HepG2 (cell line): Measurements from ENCODE around the gene GLYATL3. TPM values are rescaled to one million over a fixed set of nuclear protein-coding genes. Genes with fewer than 3 reads are reported as not detected.
A peak's percentile ranks its signal among the peaks of the same experiment; 100 is the strongest.

Experiments
- ARNT ChIP-seq: fragments of 450-650 bp; IDR thresholded peaks from 2 replicates; pipeline ENCODE4 v1.6.1; 2017
- ASH2L ChIP-seq: fragments of 300-600, 200-600 bp; sonication (generic); IDR thresholded peaks from 2 replicates; pipeline ENCODE4 v1.7.0; 2017; ENCODE audit warnings: low read depth, mild to moderate bottlenecking, moderate library complexity, mixed read lengths, low read length; ENCODE audit not compliant: insufficient read length
- CBX2 ChIP-seq, 2 experiments: fragments of 200-600 bp in 1 of 2; sonication (generic); formaldehyde crosslinking in 1 of 2; IDR thresholded peaks; 2 replicates each; pipeline versions ENCODE4 v1.7.0 to v1.8.1; 2018 to 2022; ENCODE audit warnings: low read depth in 2 of 2, low read length in 1 of 2, mild to moderate bottlenecking in 1 of 2, missing genetic modification reagents in 1 of 2
- DNMT1 ChIP-seq: sonication (generic); formaldehyde crosslinking; IDR thresholded peaks from 2 replicates; pipeline ENCODE4 v1.5.1; 2020; ENCODE audit warnings: mild to moderate bottlenecking, missing genetic modification reagents
- FOXK2 ChIP-seq: fragments of 450-650 bp; IDR thresholded peaks from 2 replicates; pipeline ENCODE4 v1.6.1; 2016
- MAZ ChIP-seq, 2 experiments: sonication (generic) in 1 of 2; formaldehyde crosslinking in 1 of 2; IDR thresholded peaks; 2 replicates each; pipeline versions ENCODE4 v1.5.0 to v1.6.1; 2012 to 2020; ENCODE audit warnings: low read depth in 2 of 2, mild to moderate bottlenecking in 2 of 2, borderline replicate concordance in 1 of 2, improper control_type of control experiment in 1 of 2, low read length in 1 of 2, missing genetic modification reagents in 1 of 2, moderate library complexity in 1 of 2
- MED1 ChIP-seq: sonication (generic); formaldehyde crosslinking; IDR thresholded peaks from 2 replicates; pipeline ENCODE4 v1.4.0; 2020; ENCODE audit warnings: missing genetic modification reagents
- PRDM15 ChIP-seq: sonication (generic); formaldehyde crosslinking; IDR thresholded peaks from 2 replicates; pipeline ENCODE4 v1.4.0; 2020; ENCODE audit warnings: missing genetic modification reagents
- SAP130 ChIP-seq: IDR thresholded peaks from 2 replicates; pipeline ENCODE4 v1.6.1; 2016; ENCODE audit warnings: low read depth
- TBX2 ChIP-seq: sonication (generic); formaldehyde crosslinking; IDR thresholded peaks from 2 replicates; pipeline ENCODE4 v1.5.0; 2020; ENCODE audit warnings: missing genetic modification reagents, mild to moderate bottlenecking, borderline replicate concordance
- TOPORS ChIP-seq: sonication (generic); formaldehyde crosslinking; IDR thresholded peaks from 2 replicates; pipeline ENCODE4 v1.8.0; 2023; ENCODE audit warnings: mild to moderate bottlenecking, missing genetic modification reagents
- ZNF281 ChIP-seq: sonication (generic); formaldehyde crosslinking; IDR thresholded peaks from 2 replicates; pipeline ENCODE4 v1.4.0; 2020; ENCODE audit warnings: missing genetic modification reagents, borderline replicate concordance
- ZNF326 ChIP-seq: sonication (generic); formaldehyde crosslinking; IDR thresholded peaks from 2 replicates; pipeline ENCODE4 v1.4.0; 2020; ENCODE audit warnings: missing genetic modification reagents, borderline replicate concordance
- ZNF558 ChIP-seq: sonication (generic); formaldehyde crosslinking; IDR thresholded peaks from 2 replicates; pipeline ENCODE4 v1.9.0; 2022; ENCODE audit warnings: mild to moderate bottlenecking, missing genetic modification reagents, borderline replicate concordance
- ZNF839 ChIP-seq: sonication (generic); formaldehyde crosslinking; IDR thresholded peaks from 2 replicates; pipeline ENCODE4 v1.4.0; 2020; ENCODE audit warnings: missing genetic modification reagents, mild to moderate bottlenecking, borderline replicate concordance
- polyA plus RNA-seq, 8 experiments: library from polyadenylated mRNA; depleted of rRNA in 3 of 8; stranded (reverse) in 7 of 8; unstranded in 1 of 8; fragments of >200 nt; fragmentation: Illumina TruSeq in 4 of 8; extraction: Trizol in 4 of 8; gene quantifications; 2 replicates each; pipeline versions ENCODE4 v1.2.1 to v1.2.3, GENCODE V29; 2011 to 2016; ENCODE audit warnings: low read depth in 4 of 8, missing spikeins in 1 of 8, mixed read lengths in 1 of 8; ENCODE audit not compliant: insufficient read depth in 1 of 8
- total RNA-seq, 5 experiments: library from RNA; depleted of rRNA; stranded (reverse); fragments of >200 nt; fragmentation: Illumina TruSeq; extraction: Trizol; gene quantifications; 2 replicates each; pipeline ENCODE4 v1.2.3, GENCODE V29; 2016; ENCODE audit warnings: low read depth in 1 of 5
- TF ChIP-seq, protein P1 (sequence below): sonication (generic); formaldehyde crosslinking; IDR thresholded peaks from 2 replicates; pipeline ENCODE4 v1.4.0; 2020; ENCODE audit warnings: low read depth, mild to moderate bottlenecking, missing genetic modification reagents
- TF ChIP-seq, protein P2 (sequence below), 2 experiments: IDR thresholded peaks; 2 replicates each; pipeline ENCODE4 v1.6.1; 2011 to 2012; ENCODE audit warnings: low read length in 2 of 2, borderline replicate concordance in 1 of 2, low read depth in 1 of 2, mild to moderate bottlenecking in 1 of 2, moderate library complexity in 1 of 2

GLYATL3 gene
- total and polyA plus RNA-seq, 2 of the 13 experiments (the other 11 are each of a cell fraction or from before 2014, with no cell fraction given), result 0.05 TPM; not detected in 1

- TF ChIP-seq PRDM15 (peak; percentile 81), MED1 (CRISPR knock-in tag) (peak; percentile 70), FOXK2 (no peak), CBX2 (IDR thresholded peaks at IDR 0.05; ENCODE audit: low read depth, low read length) (no peak), CBX2 (CRISPR knock-in tag; IDR thresholded peaks at IDR 0.05; ENCODE audit: low read depth) (no peak), SAP130 (CRISPR knock-in tag) (peak; percentile 72), DNMT1 (CRISPR knock-in tag) (no peak), TBX2 (peak; percentile 84), ZNF839 (CRISPR knock-in tag) (no peak), ARNT (no peak), TOPORS (CRISPR knock-in tag) (no peak), MAZ (IDR thresholded peaks at IDR 0.05; ENCODE audit: borderline replicate concordance, low read depth, low read length) (no peak), MAZ (CRISPR knock-in tag; IDR thresholded peaks at IDR 0.05; ENCODE audit: low read depth) (no peak), ZNF326 (CRISPR knock-in tag) (no peak), ASH2L (peak; percentile 93), ZNF281 (CRISPR knock-in tag) (no peak), ZNF558 (CRISPR knock-in tag) (no peak)
- TF ChIP-seq, protein P1, sequence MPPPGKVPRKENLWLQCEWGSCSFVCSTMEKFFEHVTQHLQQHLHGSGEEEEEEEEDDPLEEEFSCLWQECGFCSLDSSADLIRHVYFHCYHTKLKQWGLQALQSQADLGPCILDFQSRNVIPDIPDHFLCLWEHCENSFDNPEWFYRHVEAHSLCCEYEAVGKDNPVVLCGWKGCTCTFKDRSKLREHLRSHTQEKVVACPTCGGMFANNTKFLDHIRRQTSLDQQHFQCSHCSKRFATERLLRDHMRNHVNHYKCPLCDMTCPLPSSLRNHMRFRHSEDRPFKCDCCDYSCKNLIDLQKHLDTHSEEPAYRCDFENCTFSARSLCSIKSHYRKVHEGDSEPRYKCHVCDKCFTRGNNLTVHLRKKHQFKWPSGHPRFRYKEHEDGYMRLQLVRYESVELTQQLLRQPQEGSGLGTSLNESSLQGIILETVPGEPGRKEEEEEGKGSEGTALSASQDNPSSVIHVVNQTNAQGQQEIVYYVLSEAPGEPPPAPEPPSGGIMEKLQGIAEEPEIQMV (CRISPR knock-in tag), result no peak
- TF ChIP-seq, protein P2, sequence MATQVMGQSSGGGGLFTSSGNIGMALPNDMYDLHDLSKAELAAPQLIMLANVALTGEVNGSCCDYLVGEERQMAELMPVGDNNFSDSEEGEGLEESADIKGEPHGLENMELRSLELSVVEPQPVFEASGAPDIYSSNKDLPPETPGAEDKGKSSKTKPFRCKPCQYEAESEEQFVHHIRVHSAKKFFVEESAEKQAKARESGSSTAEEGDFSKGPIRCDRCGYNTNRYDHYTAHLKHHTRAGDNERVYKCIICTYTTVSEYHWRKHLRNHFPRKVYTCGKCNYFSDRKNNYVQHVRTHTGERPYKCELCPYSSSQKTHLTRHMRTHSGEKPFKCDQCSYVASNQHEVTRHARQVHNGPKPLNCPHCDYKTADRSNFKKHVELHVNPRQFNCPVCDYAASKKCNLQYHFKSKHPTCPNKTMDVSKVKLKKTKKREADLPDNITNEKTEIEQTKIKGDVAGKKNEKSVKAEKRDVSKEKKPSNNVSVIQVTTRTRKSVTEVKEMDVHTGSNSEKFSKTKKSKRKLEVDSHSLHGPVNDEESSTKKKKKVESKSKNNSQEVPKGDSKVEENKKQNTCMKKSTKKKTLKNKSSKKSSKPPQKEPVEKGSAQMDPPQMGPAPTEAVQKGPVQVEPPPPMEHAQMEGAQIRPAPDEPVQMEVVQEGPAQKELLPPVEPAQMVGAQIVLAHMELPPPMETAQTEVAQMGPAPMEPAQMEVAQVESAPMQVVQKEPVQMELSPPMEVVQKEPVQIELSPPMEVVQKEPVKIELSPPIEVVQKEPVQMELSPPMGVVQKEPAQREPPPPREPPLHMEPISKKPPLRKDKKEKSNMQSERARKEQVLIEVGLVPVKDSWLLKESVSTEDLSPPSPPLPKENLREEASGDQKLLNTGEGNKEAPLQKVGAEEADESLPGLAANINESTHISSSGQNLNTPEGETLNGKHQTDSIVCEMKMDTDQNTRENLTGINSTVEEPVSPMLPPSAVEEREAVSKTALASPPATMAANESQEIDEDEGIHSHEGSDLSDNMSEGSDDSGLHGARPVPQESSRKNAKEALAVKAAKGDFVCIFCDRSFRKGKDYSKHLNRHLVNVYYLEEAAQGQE (IDR thresholded peaks at IDR 0.05; ENCODE audit: borderline replicate concordance in 1 of 2, low read depth in 1 of 2, low read length in 2 of 2), result no peak
Observed at GRCh38 chr6:49506569-49507111, 6.9 kb downstream of the GLYATL3 start (continued).
